Stimulated activated CD4-positive, alpha-beta T cell treated with anti-CD3 and anti-CD28 coated beads, Interleukin-4, amount 100 ng/mL, for 1 hour (primary cell): ENCODE results near the gene MORN1.
"Not testable (repeated sequence)": the region's sequence is repeated elsewhere in the genome, so short reads cannot be mapped to it uniquely, and the experiment has no call there.

Experiments used
- DNase-seq: peaks from one replicate; pipeline ENCODE4 v3.0.0-alpha.2; 2020

Gene MORN1

GRCh38 chr1:2302292-2302925 is 88.9 kb downstream of the MORN1 start:
- no peak for DNase-seq

- DNase-seq = no peak
Observed at GRCh38 chr1:2301607-2302291, 89.6 kb downstream of the MORN1 start.

GRCh38 chr1:2300851-2301606 is 90.3 kb downstream of the MORN1 start:
- peak; percentile 75 for DNase-seq

GRCh38 chr1:2300004-2300771 is 91.2 kb downstream of the MORN1 start:
- peak; percentile 76 for DNase-seq

GRCh38 chr1:2299131-2299627 is 92.2 kb downstream of the MORN1 start:
- no peak for DNase-seq

- DNase-seq = no peak
Observed at GRCh38 chr1:2298685-2299084, 92.7 kb downstream of the MORN1 start.

GRCh38 chr1:2297246-2298011 is 93.9 kb downstream of the MORN1 start:
- no peak for DNase-seq

GRCh38 chr1:2296614-2297013 is 94.7 kb downstream of the MORN1 start:
- DNase-seq = no peak

- not testable (repeated sequence) for DNase-seq
Observed at GRCh38 chr1:2296211-2296610, 95.1 kb downstream of the MORN1 start.

GRCh38 chr1:2295526-2295925 is 95.8 kb downstream of the MORN1 start:
- DNase-seq = no peak

- DNase-seq = no peak
Observed at GRCh38 chr1:2294725-2295078, 96.7 kb downstream of the MORN1 start.

- no peak for DNase-seq
Observed at GRCh38 chr1:2294033-2294724, 97.2 kb downstream of the MORN1 start.

GRCh38 chr1:2292725-2293450 is 98.5 kb downstream of the MORN1 start:
- DNase-seq = no peak

GRCh38 chr1:2291577-2291976 is 99.8 kb downstream of the MORN1 start:
- DNase-seq = no peak

GRCh38 chr1:2290595-2291510 is 100.5 kb downstream of the MORN1 start:
- peak; percentile 77 for DNase-seq

- DNase-seq = no peak
Observed at GRCh38 chr1:2290171-2290578, 101.2 kb downstream of the MORN1 start.

- no peak for DNase-seq
Observed at GRCh38 chr1:2289607-2290006, 101.7 kb downstream of the MORN1 start.

- no peak for DNase-seq
Observed at GRCh38 chr1:2288816-2289536, 102.4 kb downstream of the MORN1 start.

- no peak for DNase-seq
Observed at GRCh38 chr1:2288311-2288710, 103.0 kb downstream of the MORN1 start.
